CD14-positive monocyte (primary cell): ENCODE data around the gene CTSO. TPM values are rescaled to one million over a fixed set of nuclear protein-coding genes. Genes with fewer than 3 reads are reported as not detected.
"Not testable (repeated sequence)": the region's sequence is repeated elsewhere in the genome, so short reads cannot be mapped to it uniquely, and the experiment has no call there.

ENCODE experiments used
- DNase-seq, 3 donors: peaks; one replicate each; pipeline ENCODE4 v3.0.0-alpha.2; 2011 to 2022
- H2AFZ ChIP-seq: 2 replicates; pipeline ENCODE4 v1.6.0; 2012; ENCODE audit warnings: mild to moderate bottlenecking, low read depth, low read length, inconsistent platforms; ENCODE audit not compliant: insufficient read depth, poor library complexity, severe bottlenecking
- H3K27ac ChIP-seq, 2 donors: 1 replicate in 1 of 2; 2 replicates in 1 of 2; pipeline ENCODE4 v1.5.1; 2012 to 2013; ENCODE audit warnings: low read length in 2 of 2, control low read depth in 1 of 2, inconsistent platforms in 1 of 2, low read depth in 1 of 2, mild to moderate bottlenecking in 1 of 2
- H3K27me3 ChIP-seq, 2 donors: one replicate each; pipeline versions ENCODE4 v1.6.0 to v1.6.1; 2011 to 2013; ENCODE audit warnings: low read length in 2 of 2; ENCODE audit not compliant: control insufficient read depth in 2 of 2, insufficient read depth in 2 of 2
- H3K36me3 ChIP-seq, 2 donors: replicated peaks in 1 of 2; 1 replicate in 1 of 2; 2 replicates in 1 of 2; pipeline versions ENCODE4 v1.5.1 to v1.6.1; 2012 to 2013; ENCODE audit warnings: low read length in 2 of 2, control low read depth in 1 of 2, inconsistent platforms in 1 of 2, mild to moderate bottlenecking in 1 of 2; ENCODE audit not compliant: insufficient read depth in 2 of 2, control insufficient read depth in 1 of 2
- H3K4me1 ChIP-seq, 2 donors: 1 replicate in 1 of 2; 2 replicates in 1 of 2; pipeline versions ENCODE4 v1.5.1 to v1.6.1; 2012 to 2013; ENCODE audit warnings: low read length in 2 of 2, control low read depth in 1 of 2, inconsistent platforms in 1 of 2, mild to moderate bottlenecking in 1 of 2, moderate library complexity in 1 of 2; ENCODE audit not compliant: insufficient read depth in 2 of 2, control insufficient read depth in 1 of 2
- H3K4me2 ChIP-seq: replicated peaks from 2 replicates; pipeline ENCODE3; 2012; ENCODE audit warnings: low read length, moderate library complexity, mild to moderate bottlenecking; ENCODE audit not compliant: poor library complexity, severe bottlenecking; ENCODE audit errors: extremely low read depth
- H3K4me3 ChIP-seq, 3 experiments: fragments of 200-600 bp in 1 of 3; sonication (generic) in 1 of 3; replicated peaks in 1 of 3; 1 replicate in 2 of 3; 2 replicates in 1 of 3; pipeline ENCODE4 v1.5.1; 2011 to 2013; ENCODE audit warnings: low read length in 3 of 3, mild to moderate bottlenecking in 3 of 3, control low read depth in 2 of 3, low read depth in 2 of 3, inconsistent platforms in 1 of 3, moderate library complexity in 1 of 3
- H3K79me2 ChIP-seq: 2 replicates; pipeline ENCODE4 v1.6.0; 2012; ENCODE audit warnings: mild to moderate bottlenecking, control low read depth, inconsistent platforms, low read length, moderate library complexity; ENCODE audit not compliant: insufficient read depth
- H3K9ac ChIP-seq: 2 replicates; pipeline ENCODE4 v1.6.0; 2017; ENCODE audit warnings: low read length, mild to moderate bottlenecking; ENCODE audit not compliant: insufficient read depth, poor library complexity, severe bottlenecking
- H3K9me3 ChIP-seq, 2 donors: replicated peaks in 1 of 2; 1 replicate in 1 of 2; 2 replicates in 1 of 2; pipeline versions ENCODE4 v1.5.1 to v1.6.1; 2012 to 2013; ENCODE audit warnings: low read length in 2 of 2, control low read depth in 1 of 2; ENCODE audit not compliant: control insufficient read depth in 1 of 2, insufficient read depth in 1 of 2
- H4K20me1 ChIP-seq: 2 replicates; pipeline ENCODE4 v1.6.0; 2012; ENCODE audit warnings: mild to moderate bottlenecking, low read length, control low read depth, moderate library complexity; ENCODE audit not compliant: insufficient read depth
- H3K27ac Mint-ChIP-seq, 7 donors: one replicate each; pipeline ENCODE4 v1.8.0; 2020; ENCODE audit warnings: mild to moderate bottlenecking in 7 of 7, mixed read lengths in 7 of 7, moderate library complexity in 6 of 7, inconsistent platforms in 2 of 7
- H3K27me3 Mint-ChIP-seq, 3 donors: one replicate each; pipeline ENCODE4 v1.8.0; 2021 to 2022; ENCODE audit warnings: low read depth in 3 of 3, mild to moderate bottlenecking in 3 of 3, mixed read lengths in 3 of 3, moderate library complexity in 3 of 3, inconsistent platforms in 1 of 3
- H3K36me3 Mint-ChIP-seq, 2 donors: one replicate each; pipeline ENCODE4 v1.8.0; 2020; ENCODE audit warnings: mixed read lengths in 2 of 2, inconsistent platforms in 1 of 2, mild to moderate bottlenecking in 1 of 2
- H3K4me1 Mint-ChIP-seq: one replicate; pipeline ENCODE4 v1.8.0; 2020; ENCODE audit warnings: mild to moderate bottlenecking, mixed read lengths
- H3K4me3 Mint-ChIP-seq, 2 donors: one replicate each; pipeline ENCODE4 v1.8.0; 2020; ENCODE audit warnings: mild to moderate bottlenecking in 2 of 2, mixed read lengths in 2 of 2, moderate library complexity in 1 of 2
- H3K9me3 Mint-ChIP-seq, 7 donors: one replicate each; pipeline ENCODE4 v1.8.0; 2020 to 2022; ENCODE audit warnings: mixed read lengths in 7 of 7, mild to moderate bottlenecking in 6 of 7, moderate library complexity in 6 of 7, inconsistent platforms in 2 of 7
- CTCF ChIP-seq: fragments of 200-600 bp; IDR thresholded peaks from one replicate; pipeline ENCODE4 v1.8.0; 2022; ENCODE audit warnings: antibody characterized with exemption, mild to moderate bottlenecking
- WGBS: methylation state at CpG from one replicate; pipeline ENCODE4 v1.1.5; 2013; ENCODE audit warnings: missing lambda C conversion rate; ENCODE audit not compliant: insufficient coverage; 5-methylcytosine and 5-hydroxymethylcytosine counted together
- intact Hi-C, 2 donors: fragments of 100-400 bp; cut with micrococcal nuclease; formaldehyde crosslinking; loops; one replicate each; pipeline versions ENCODE4 v1.15.0 to v1.15.1; 2023
- polyA plus RNA-seq, 3 donors: library from polyadenylated mRNA; depleted of rRNA in 1 of 3; unstranded in 2 of 3; stranded (reverse) in 1 of 3; fragments of 300-500 nt in 2 of 3; fragments of >200 nt in 1 of 3; fragmentation: Illumina TruSeq in 2 of 3; gene quantifications; 1 replicate in 2 of 3; 2 replicates in 1 of 3; pipeline ENCODE4 v1.2.3, GENCODE V29; 2012 to 2021

CTSO gene
- polyA plus RNA-seq, 3 donors: 18.6 to 49.1 (median 44.7) TPM

DNA sequence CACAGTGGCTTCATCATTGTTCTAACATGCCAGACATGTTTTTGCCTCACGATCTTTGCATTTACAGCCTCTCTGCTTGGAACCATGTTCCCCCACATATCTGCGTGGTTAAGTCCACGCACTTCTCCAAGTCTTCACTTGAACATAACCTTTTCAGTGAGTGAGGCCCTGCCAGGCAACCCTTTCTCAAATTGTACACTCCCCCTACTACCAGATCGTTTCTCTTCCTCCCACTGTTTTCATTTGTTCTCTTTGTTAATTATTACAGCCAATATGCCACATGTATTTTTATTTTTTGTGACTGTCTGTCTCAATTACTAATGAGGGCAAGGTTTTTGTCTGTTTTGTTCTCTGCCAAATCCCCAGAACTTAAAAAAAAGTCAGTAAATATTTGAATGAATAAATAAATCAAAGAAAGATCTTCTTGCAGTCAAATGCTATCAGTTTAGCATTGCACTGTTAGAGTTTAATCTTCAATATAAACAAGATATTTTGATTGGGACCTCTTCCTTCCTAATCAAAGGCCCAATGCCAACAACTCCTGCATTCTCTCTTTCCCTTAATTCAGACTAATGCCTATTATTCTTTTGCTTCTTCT is 18.2 kb downstream of the CTSO start:
- Histone ChIP-seq H3K9ac (no peak overlapping the region), H3K9me3 (no peaks in the 10 kb centered on the region), H3K27me3 (no peaks in the 10 kb centered on the region), H4K20me1 (no peaks in the 10 kb centered on the region), H3K4me3 (no peak overlapping the region), H3K4me1 (no peaks in the 10 kb centered on the region), H3K4me2 (no peak overlapping the region), H2AFZ (no peak overlapping the region), H3K36me3 (peaks cover 4 to 41% of the 10 kb centered on the region in 2 donors), H3K27ac (no peak overlapping the region), H3K79me2 (no peaks in the 10 kb centered on the region)
- peaks cover 12 to 37% of the 10 kb centered on the region in 2 donors for H3K36me3 Mint-ChIP-seq
- intact Hi-C loops: no loop called here
- DNase-seq: no peak
- TF ChIP-seq CTCF: no peak
- no peak overlapping the region for H3K27ac Mint-ChIP-seq
- no peaks in the 10 kb centered on the region for H3K27me3 Mint-ChIP-seq
- WGBS: 100% methylated on average over 3 of the region's 4 CpGs
- H3K4me1 Mint-ChIP-seq: no peaks in the 10 kb centered on the region
- H3K9me3 Mint-ChIP-seq: peaks cover 7 to 18% (median 9%) of the 10 kb centered on the region in 7 donors
- H3K4me3 Mint-ChIP-seq: no peak overlapping the region

DNA sequence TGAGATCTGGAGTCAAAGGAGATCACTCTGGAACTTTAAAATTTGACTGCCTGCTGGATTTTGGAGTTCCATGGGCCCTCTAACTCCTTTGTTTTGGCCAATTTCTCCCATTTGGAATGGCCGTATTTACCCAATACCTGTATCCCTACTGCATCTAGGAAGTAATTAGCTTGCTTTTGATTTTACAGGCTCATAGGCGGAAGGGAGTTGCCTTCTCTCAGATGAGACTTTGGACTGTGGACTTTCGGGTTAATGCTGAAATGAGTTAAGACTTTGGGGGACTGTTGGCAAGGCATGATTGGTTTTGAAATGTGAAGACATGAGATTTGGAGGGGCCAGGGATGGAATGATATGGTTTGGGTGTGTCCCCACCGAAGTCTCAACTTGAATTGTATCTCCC is 19.0 kb downstream of the CTSO start:
- H3K4me3 Mint-ChIP-seq, H3K27me3 Mint-ChIP-seq, H3K4me1 Mint-ChIP-seq, H2AFZ ChIP-seq, H3K27ac ChIP-seq, H3K4me1 ChIP-seq, H3K27me3 ChIP-seq, H3K4me3 ChIP-seq, H3K9ac ChIP-seq, H4K20me1 ChIP-seq, H3K9me3 ChIP-seq, intact Hi-C loops, H3K4me2 ChIP-seq, DNase-seq, H3K79me2 ChIP-seq: not testable (repeated sequence)
- Mint-ChIP-seq H3K36me3 (peaks cover 5 to 37% of the 10 kb centered on the region in 2 donors), H3K27ac (peak overlapping the region in 1 of 7 donors; percentile 48), H3K9me3 (peaks cover 10 to 22% (median 14%) of the 10 kb centered on the region in 7 donors)
- 95% methylated on average over 3 of the region's 4 CpGs for WGBS
- H3K36me3 ChIP-seq: peaks cover 0 to 38% of the 10 kb centered on the region in 2 donors
